ENCODE results near the gene PRSS8.

PRSS8 gene

DNA sequence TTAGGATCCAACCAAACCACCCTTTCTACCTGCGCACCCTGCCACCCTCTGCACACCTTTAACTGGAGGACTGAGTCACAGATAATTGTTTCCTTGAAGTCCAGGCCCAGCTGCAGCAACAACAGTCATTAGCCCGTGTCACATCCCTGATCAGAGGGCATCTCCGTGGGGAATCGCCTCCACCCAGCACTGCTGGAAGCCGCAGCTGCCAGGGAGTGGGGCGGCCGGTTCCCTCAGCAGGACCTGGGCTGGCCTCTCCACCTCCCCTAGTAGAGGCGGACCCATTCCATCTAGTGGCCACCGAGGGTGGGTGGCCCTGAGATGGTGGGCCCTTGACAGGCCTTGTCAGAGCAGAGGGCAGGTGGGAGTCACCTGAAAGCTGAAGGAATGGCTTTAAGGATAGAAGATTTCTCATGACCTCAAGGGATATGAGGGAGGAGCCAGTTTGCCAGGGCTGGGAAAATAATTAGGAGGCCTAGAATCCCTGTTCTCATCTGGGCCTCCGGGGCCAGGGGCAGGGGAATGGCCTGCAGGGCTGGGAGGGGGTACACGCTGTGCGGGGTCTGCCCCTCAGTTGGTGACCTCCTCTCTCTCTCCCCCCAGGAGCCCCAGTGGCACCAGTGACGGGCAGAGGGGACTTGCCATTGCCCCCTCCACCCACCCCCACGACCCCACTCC, 53.0 kb downstream of the PRSS8 start:
- no peak for DNase-seq (ENCODE audit: low read depth)

Data from ELR (cell line).